Measurements from ENCODE around the gene PLEKHG3. TPM values are rescaled to one million over a fixed set of nuclear protein-coding genes. Genes with fewer than 3 reads are reported as not detected.

The PLEKHG3 gene
- total and polyA plus RNA-seq, 2 experiments from 2014 or later: 23.0 to 83.1 TPM

- Histone ChIP-seq H4K20me1 (replicated peaks; ENCODE audit: insufficient read depth) (no peaks in the 10 kb centered on the region), H3K27me3 (ENCODE audit: insufficient read depth) (no peaks in the 10 kb centered on the region), H3K9me2 (ENCODE audit: insufficient read depth) (no peaks in the 10 kb centered on the region), H3K36me3 (ENCODE audit: insufficient read depth) (no peaks in the 10 kb centered on the region), H3K79me2 (replicated peaks; ENCODE audit: insufficient read depth) (no peaks in the 10 kb centered on the region), H3K4me1 (ENCODE audit: insufficient read depth) (peaks cover 34% of the 10 kb centered on the region), H2AFZ (no peak overlapping the region), H3F3A (replicated peaks; ENCODE audit: low read depth) (0 out of 2 replicates have a peak, but pooled peaks cover 7% of the 10 kb centered on the region), H3K4me2 (no peak overlapping the region), H3K27ac (ENCODE audit: low read depth) (no peak overlapping the region), H3K4me3 (no peak overlapping the region)
- Mint-ChIP-seq H3K27me3 (ENCODE audit: insufficient read depth, low read depth, poor library complexity) (peaks cover 6% of the 10 kb centered on the region), H3K27ac (no peak overlapping the region), H3K36me3 (ENCODE audit: low read depth) (no peaks in the 10 kb centered on the region), H3K4me3 (no peak overlapping the region), H3K9me3 (no peaks in the 10 kb centered on the region), H3K4me1 (peaks cover 40% of the 10 kb centered on the region)
- ATAC-seq (no peak), DNase-seq (ENCODE audit: low spot score) (no peak)
- no peak for TF ChIP-seq JUNB (IDR thresholded peaks at IDR 0.05; ENCODE audit: unreplicated experiment)
- no peak for TF ChIP-seq EZH2phosphoT487 (IDR thresholded peaks at IDR 0.05; ENCODE audit: unreplicated experiment)
- TF ChIP-seq POLR2AphosphoS5 (IDR thresholded peaks at IDR 0.05; ENCODE audit: low read depth): no peak
- no peak for TF ChIP-seq EZH2 (IDR thresholded peaks at IDR 0.05; ENCODE audit: low read depth, unreplicated experiment)
- TF ChIP-seq ZNF331 (CRISPR knock-in tag; IDR thresholded peaks at IDR 0.05; ENCODE audit: low read depth): no peak
- TF ChIP-seq, protein P1, sequence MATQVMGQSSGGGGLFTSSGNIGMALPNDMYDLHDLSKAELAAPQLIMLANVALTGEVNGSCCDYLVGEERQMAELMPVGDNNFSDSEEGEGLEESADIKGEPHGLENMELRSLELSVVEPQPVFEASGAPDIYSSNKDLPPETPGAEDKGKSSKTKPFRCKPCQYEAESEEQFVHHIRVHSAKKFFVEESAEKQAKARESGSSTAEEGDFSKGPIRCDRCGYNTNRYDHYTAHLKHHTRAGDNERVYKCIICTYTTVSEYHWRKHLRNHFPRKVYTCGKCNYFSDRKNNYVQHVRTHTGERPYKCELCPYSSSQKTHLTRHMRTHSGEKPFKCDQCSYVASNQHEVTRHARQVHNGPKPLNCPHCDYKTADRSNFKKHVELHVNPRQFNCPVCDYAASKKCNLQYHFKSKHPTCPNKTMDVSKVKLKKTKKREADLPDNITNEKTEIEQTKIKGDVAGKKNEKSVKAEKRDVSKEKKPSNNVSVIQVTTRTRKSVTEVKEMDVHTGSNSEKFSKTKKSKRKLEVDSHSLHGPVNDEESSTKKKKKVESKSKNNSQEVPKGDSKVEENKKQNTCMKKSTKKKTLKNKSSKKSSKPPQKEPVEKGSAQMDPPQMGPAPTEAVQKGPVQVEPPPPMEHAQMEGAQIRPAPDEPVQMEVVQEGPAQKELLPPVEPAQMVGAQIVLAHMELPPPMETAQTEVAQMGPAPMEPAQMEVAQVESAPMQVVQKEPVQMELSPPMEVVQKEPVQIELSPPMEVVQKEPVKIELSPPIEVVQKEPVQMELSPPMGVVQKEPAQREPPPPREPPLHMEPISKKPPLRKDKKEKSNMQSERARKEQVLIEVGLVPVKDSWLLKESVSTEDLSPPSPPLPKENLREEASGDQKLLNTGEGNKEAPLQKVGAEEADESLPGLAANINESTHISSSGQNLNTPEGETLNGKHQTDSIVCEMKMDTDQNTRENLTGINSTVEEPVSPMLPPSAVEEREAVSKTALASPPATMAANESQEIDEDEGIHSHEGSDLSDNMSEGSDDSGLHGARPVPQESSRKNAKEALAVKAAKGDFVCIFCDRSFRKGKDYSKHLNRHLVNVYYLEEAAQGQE (IDR thresholded peaks at IDR 0.05; ENCODE audit: unreplicated experiment): no peak
These were observed 9.2 kb upstream of the PLEKHG3 start for GRCh38 chr14:64695071-64695470.

- ATAC-seq (peak; percentile 68), DNase-seq (ENCODE audit: low spot score) (peak; percentile 50)
- Histone ChIP-seq H3K79me2 (replicated peaks; ENCODE audit: insufficient read depth) (no peaks in the 10 kb centered on the region), H3K36me3 (ENCODE audit: insufficient read depth) (no peaks in the 10 kb centered on the region), H3K27ac (ENCODE audit: low read depth) (no peak overlapping the region), H3K4me2 (no peak overlapping the region), H3K27me3 (ENCODE audit: insufficient read depth) (no peaks in the 10 kb centered on the region), H3K9me2 (ENCODE audit: insufficient read depth) (no peaks in the 10 kb centered on the region), H3F3A (replicated peaks; ENCODE audit: low read depth) (peaks cover 13% of the 10 kb centered on the region; the same call in 1 of the 2 replicates), H3K4me1 (ENCODE audit: insufficient read depth) (peaks cover 48% of the 10 kb centered on the region), H4K20me1 (replicated peaks; ENCODE audit: insufficient read depth) (no peaks in the 10 kb centered on the region), H3K4me3 (no peak overlapping the region), H2AFZ (no peak overlapping the region)
- Mint-ChIP-seq H3K4me3 (no peak overlapping the region), H3K27me3 (ENCODE audit: insufficient read depth, low read depth, poor library complexity) (peaks cover 6% of the 10 kb centered on the region), H3K4me1 (peaks cover 53% of the 10 kb centered on the region), H3K9me3 (no peaks in the 10 kb centered on the region), H3K36me3 (ENCODE audit: low read depth) (no peaks in the 10 kb centered on the region), H3K27ac (no peak overlapping the region)
- TF ChIP-seq, protein P2, sequence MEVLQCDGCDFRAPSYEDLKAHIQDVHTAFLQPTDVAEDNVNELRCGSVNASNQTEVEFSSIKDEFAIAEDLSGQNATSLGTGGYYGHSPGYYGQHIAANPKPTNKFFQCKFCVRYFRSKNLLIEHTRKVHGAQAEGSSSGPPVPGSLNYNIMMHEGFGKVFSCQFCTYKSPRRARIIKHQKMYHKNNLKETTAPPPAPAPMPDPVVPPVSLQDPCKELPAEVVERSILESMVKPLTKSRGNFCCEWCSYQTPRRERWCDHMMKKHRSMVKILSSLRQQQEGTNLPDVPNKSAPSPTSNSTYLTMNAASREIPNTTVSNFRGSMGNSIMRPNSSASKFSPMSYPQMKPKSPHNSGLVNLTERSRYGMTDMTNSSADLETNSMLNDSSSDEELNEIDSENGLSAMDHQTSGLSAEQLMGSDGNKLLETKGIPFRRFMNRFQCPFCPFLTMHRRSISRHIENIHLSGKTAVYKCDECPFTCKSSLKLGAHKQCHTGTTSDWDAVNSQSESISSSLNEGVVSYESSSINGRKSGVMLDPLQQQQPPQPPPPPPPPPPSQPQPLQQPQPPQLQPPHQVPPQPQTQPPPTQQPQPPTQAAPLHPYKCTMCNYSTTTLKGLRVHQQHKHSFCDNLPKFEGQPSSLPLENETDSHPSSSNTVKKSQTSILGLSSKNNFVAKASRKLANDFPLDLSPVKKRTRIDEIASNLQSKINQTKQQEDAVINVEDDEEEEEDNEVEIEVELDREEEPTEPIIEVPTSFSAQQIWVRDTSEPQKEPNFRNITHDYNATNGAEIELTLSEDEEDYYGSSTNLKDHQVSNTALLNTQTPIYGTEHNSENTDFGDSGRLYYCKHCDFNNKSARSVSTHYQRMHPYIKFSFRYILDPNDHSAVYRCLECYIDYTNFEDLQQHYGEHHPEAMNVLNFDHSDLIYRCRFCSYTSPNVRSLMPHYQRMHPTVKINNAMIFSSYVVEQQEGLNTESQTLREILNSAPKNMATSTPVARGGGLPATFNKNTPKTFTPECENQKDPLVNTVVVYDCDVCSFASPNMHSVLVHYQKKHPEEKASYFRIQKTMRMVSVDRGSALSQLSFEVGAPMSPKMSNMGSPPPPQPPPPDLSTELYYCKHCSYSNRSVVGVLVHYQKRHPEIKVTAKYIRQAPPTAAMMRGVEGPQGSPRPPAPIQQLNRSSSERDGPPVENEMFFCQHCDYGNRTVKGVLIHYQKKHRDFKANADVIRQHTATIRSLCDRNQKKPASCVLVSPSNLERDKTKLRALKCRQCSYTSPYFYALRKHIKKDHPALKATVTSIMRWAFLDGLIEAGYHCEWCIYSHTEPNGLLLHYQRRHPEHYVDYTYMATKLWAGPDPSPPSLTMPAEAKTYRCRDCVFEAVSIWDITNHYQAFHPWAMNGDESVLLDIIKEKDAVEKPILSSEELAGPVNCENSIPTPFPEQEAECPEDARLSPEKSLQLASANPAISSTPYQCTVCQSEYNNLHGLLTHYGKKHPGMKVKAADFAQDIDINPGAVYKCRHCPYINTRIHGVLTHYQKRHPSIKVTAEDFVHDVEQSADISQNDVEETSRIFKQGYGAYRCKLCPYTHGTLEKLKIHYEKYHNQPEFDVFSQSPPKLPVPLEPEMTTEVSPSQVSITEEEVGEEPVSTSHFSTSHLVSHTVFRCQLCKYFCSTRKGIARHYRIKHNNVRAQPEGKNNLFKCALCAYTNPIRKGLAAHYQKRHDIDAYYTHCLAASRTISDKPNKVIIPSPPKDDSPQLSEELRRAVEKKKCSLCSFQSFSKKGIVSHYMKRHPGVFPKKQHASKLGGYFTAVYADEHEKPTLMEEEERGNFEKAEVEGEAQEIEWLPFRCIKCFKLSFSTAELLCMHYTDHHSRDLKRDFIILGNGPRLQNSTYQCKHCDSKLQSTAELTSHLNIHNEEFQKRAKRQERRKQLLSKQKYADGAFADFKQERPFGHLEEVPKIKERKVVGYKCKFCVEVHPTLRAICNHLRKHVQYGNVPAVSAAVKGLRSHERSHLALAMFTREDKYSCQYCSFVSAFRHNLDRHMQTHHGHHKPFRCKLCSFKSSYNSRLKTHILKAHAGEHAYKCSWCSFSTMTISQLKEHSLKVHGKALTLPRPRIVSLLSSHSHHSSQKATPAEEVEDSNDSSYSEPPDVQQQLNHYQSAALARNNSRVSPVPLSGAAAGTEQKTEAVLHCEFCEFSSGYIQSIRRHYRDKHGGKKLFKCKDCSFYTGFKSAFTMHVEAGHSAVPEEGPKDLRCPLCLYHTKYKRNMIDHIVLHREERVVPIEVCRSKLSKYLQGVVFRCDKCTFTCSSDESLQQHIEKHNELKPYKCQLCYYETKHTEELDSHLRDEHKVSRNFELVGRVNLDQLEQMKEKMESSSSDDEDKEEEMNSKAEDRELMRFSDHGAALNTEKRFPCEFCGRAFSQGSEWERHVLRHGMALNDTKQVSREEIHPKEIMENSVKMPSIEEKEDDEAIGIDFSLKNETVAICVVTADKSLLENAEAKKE (CRISPR knock-in tag; IDR thresholded peaks at IDR 0.05): no peak
- TF ChIP-seq, protein P1 (IDR thresholded peaks at IDR 0.05; ENCODE audit: unreplicated experiment): no peak
These were observed 7.8 kb upstream of the PLEKHG3 start for GRCh38 chr14:64696355-64696857.
